H1 (cell line): ENCODE data around the gene FAF2. TPM values are rescaled to one million over a fixed set of nuclear protein-coding genes. Genes with fewer than 3 reads are reported as not detected.

ENCODE experiments used
- CTCF ChIA-PET: fragments of 300-600 bp; sonication (Branson Sonifier 250); formaldehyde crosslinking; loops from one replicate; lab custom pipeline; 2021; ENCODE audit not compliant: partially characterized antibody; lab: Charles Lee
- POLR2A ChIA-PET: fragments of 300-600 bp; sonication (Branson Sonifier 250); formaldehyde crosslinking; loops from one replicate; lab custom pipeline; 2021; ENCODE audit warnings: inconsistent platforms; ENCODE audit not compliant: partially characterized antibody; lab: Charles Lee
- DNase-seq, 2 experiments: peaks; one replicate each; pipeline versions ENCODE4 v3.0.0 to v3.0.0-alpha.2; 2010 to 2022; ENCODE audit warnings: low spot score in 2 of 2, low read depth in 1 of 2, mixed read lengths in 1 of 2
- FAIRE-seq: peaks from 2 replicates; lab custom pipeline; 2011; peaks lifted over from hg19 to GRCh38; lab: Jason Lieb, UNC
- H2AFZ ChIP-seq: 2 replicates; pipeline ENCODE4 v1.8.1; 2012; ENCODE audit warnings: low read length, inconsistent platforms
- H2AK5ac ChIP-seq: 2 replicates; pipeline ENCODE4 v1.6.1; 2013; ENCODE audit warnings: low read depth, low read length
- H2BK120ac ChIP-seq: replicated peaks from 2 replicates; pipeline ENCODE3; 2013; ENCODE audit warnings: low read depth, low read length, inconsistent platforms
- H2BK12ac ChIP-seq: 2 replicates; pipeline ENCODE4 v1.6.1; 2013; ENCODE audit warnings: low read depth, low read length
- H2BK15ac ChIP-seq: 2 replicates; pipeline ENCODE4 v1.6.1; 2013; ENCODE audit warnings: low read length
- H2BK20ac ChIP-seq: 2 replicates; pipeline ENCODE4 v1.6.1; 2013; ENCODE audit warnings: low read length
- H2BK5ac ChIP-seq: 2 replicates; pipeline ENCODE4 v1.6.1; 2013; ENCODE audit warnings: low read depth, low read length
- H3K14ac ChIP-seq: 2 replicates; pipeline ENCODE4 v1.6.1; 2013; ENCODE audit warnings: inconsistent platforms; ENCODE audit not compliant: insufficient read length
- H3K18ac ChIP-seq: 2 replicates; pipeline ENCODE4 v1.6.1; 2013; ENCODE audit warnings: low read length; ENCODE audit errors: extremely low read depth
- H3K23ac ChIP-seq: 2 replicates; pipeline ENCODE4 v1.6.1; 2013; ENCODE audit warnings: inconsistent platforms; ENCODE audit not compliant: insufficient read length
- H3K23me2 ChIP-seq: 2 replicates; pipeline ENCODE4 v1.6.1; 2013; ENCODE audit warnings: low read depth, low read length
- H3K27ac ChIP-seq: 2 replicates; pipeline ENCODE4 v1.6.1; 2011; ENCODE audit warnings: low read depth, low read length, inconsistent platforms
- H3K27me3 ChIP-seq, 4 experiments: replicated peaks in 1 of 4; 1 replicate in 1 of 4; 2 replicates in 3 of 4; pipeline versions ENCODE4 v1.6.1 to v1.8.1; 2011 to 2013; ENCODE audit warnings: low read length in 3 of 4, mild to moderate bottlenecking in 3 of 4, inconsistent platforms in 2 of 4, mixed read lengths in 2 of 4, moderate library complexity in 1 of 4; ENCODE audit not compliant: control insufficient read depth in 3 of 4, insufficient read depth in 3 of 4; ENCODE audit errors: extremely low read depth in 1 of 4
- H3K36me3 ChIP-seq, 4 experiments: 2 replicates each; pipeline versions ENCODE4 v1.6.1 to v1.8.1; 2011 to 2013; ENCODE audit warnings: mild to moderate bottlenecking in 4 of 4, low read length in 3 of 4, moderate library complexity in 2 of 4, control low read depth in 1 of 4, inconsistent platforms in 1 of 4; ENCODE audit not compliant: insufficient read depth in 4 of 4, control insufficient read depth in 2 of 4
- H3K4ac ChIP-seq: replicated peaks from 2 replicates; pipeline ENCODE3; 2013; ENCODE audit warnings: low read length, low read depth, mixed read lengths, inconsistent platforms; ENCODE audit not compliant: insufficient read length
- H3K4me1 ChIP-seq, 4 experiments: replicated peaks in 1 of 4; 1 replicate in 1 of 4; 2 replicates in 3 of 4; pipeline versions ENCODE4 v1.6.1 to v1.8.1; 2011 to 2013; ENCODE audit warnings: low read length in 3 of 4, inconsistent platforms in 2 of 4, mixed read lengths in 1 of 4; ENCODE audit not compliant: insufficient read depth in 4 of 4, control insufficient read depth in 3 of 4
- H3K4me2 ChIP-seq, 2 experiments: 2 replicates each; pipeline versions ENCODE4 v1.6.1 to v1.8.1; 2011 to 2013; ENCODE audit warnings: low read depth in 2 of 2, low read length in 2 of 2, control low read depth in 1 of 2, inconsistent platforms in 1 of 2, mild to moderate bottlenecking in 1 of 2; ENCODE audit not compliant: insufficient read depth in 1 of 2
- H3K4me3 ChIP-seq, 4 experiments: fragments of 200-600, 300-600 bp in 1 of 4; sonication (generic), shearing (Covaris generic), sonication (Bioruptor Twin) in 1 of 4; 2 replicates each; pipeline versions ENCODE4 v1.5.1 to v1.8.1; 2011 to 2016; ENCODE audit warnings: low read length in 4 of 4, low read depth in 3 of 4, control low read depth in 2 of 4, inconsistent platforms in 2 of 4, mild to moderate bottlenecking in 2 of 4, mixed read lengths in 1 of 4, moderate library complexity in 1 of 4; ENCODE audit not compliant: insufficient read depth in 2 of 4; ENCODE audit errors: extremely low read depth in 1 of 4
- H3K56ac ChIP-seq: replicated peaks from 2 replicates; pipeline ENCODE3; 2013; ENCODE audit warnings: low read depth, mild to moderate bottlenecking, mixed read lengths, low read length, inconsistent platforms; ENCODE audit not compliant: insufficient read length
- H3K79me1 ChIP-seq: 2 replicates; pipeline ENCODE4 v1.6.1; 2013; ENCODE audit warnings: low read depth, low read length, control low read depth
- H3K79me2 ChIP-seq, 2 experiments: 2 replicates each; pipeline versions ENCODE4 v1.6.1 to v1.8.1; 2012 to 2013; ENCODE audit warnings: low read length in 2 of 2, mild to moderate bottlenecking in 2 of 2, inconsistent platforms in 1 of 2; ENCODE audit not compliant: insufficient read depth in 2 of 2, control insufficient read depth in 1 of 2
- H3K9ac ChIP-seq, 4 experiments: replicated peaks in 1 of 4; 1 replicate in 1 of 4; 2 replicates in 3 of 4; pipeline versions ENCODE4 v1.6.1 to v1.8.1; 2011 to 2013; ENCODE audit warnings: low read depth in 3 of 4, low read length in 3 of 4, control low read depth in 2 of 4, mild to moderate bottlenecking in 2 of 4, moderate library complexity in 2 of 4, inconsistent platforms in 1 of 4; ENCODE audit errors: extremely low read depth in 1 of 4
- H3K9me3 ChIP-seq, 2 experiments: 2 replicates each; pipeline versions ENCODE4 v1.6.1 to v1.8.1; 2012 to 2013; ENCODE audit warnings: mild to moderate bottlenecking in 2 of 2, moderate library complexity in 2 of 2, control low read depth in 1 of 2, inconsistent platforms in 1 of 2, low read depth in 1 of 2, low read length in 1 of 2, mixed read lengths in 1 of 2; ENCODE audit not compliant: insufficient read depth in 2 of 2
- H4K20me1 ChIP-seq, 2 experiments: replicated peaks in 1 of 2; 2 replicates each; pipeline versions ENCODE3 to v1.8.1; 2011 to 2013; ENCODE audit warnings: inconsistent platforms in 2 of 2, low read length in 2 of 2, mild to moderate bottlenecking in 1 of 2; ENCODE audit not compliant: insufficient read depth in 2 of 2, control insufficient read depth in 1 of 2
- H4K5ac ChIP-seq: 2 replicates; pipeline ENCODE4 v1.6.1; 2013; ENCODE audit warnings: low read length, low read depth, mixed read lengths, inconsistent platforms; ENCODE audit not compliant: insufficient read length
- H4K8ac ChIP-seq: 2 replicates; pipeline ENCODE4 v1.8.0; 2013; ENCODE audit warnings: mild to moderate bottlenecking, moderate library complexity, low read length, inconsistent platforms; ENCODE audit not compliant: insufficient read depth; ENCODE audit errors: extremely low read depth
- H4K91ac ChIP-seq: replicated peaks from 2 replicates; pipeline ENCODE3; 2013; ENCODE audit warnings: low read length, mixed read lengths, inconsistent platforms; ENCODE audit not compliant: insufficient read length
- HDAC2 ChIP-seq, 2 experiments: fragments of 300-600 bp in 1 of 2; sonication (generic) in 1 of 2; IDR thresholded peaks; 2 replicates each; pipeline ENCODE4 v1.6.1; 2011 to 2012; ENCODE audit warnings: low read depth in 2 of 2, low read length in 2 of 2, mild to moderate bottlenecking in 2 of 2, moderate library complexity in 2 of 2, borderline replicate concordance in 1 of 2, inconsistent platforms in 1 of 2
- HDAC6 ChIP-seq: IDR thresholded peaks from one replicate; pipeline ENCODE4 v1.7.1; 2012; ENCODE audit warnings: low read depth, mild to moderate bottlenecking, inconsistent platforms, low read length, moderate library complexity
- JUN ChIP-seq: IDR thresholded peaks from 2 replicates; pipeline ENCODE4 v1.6.1; 2011; ENCODE audit warnings: low read depth, mild to moderate bottlenecking, improper control_type of control experiment, low read length
- KDM5A ChIP-seq: fragments of 200-600 bp; IDR thresholded peaks from 2 replicates; pipeline ENCODE4 v1.7.1; 2012; ENCODE audit warnings: mild to moderate bottlenecking, low read length, inconsistent platforms, mixed read lengths
- NANOG ChIP-seq: IDR thresholded peaks from 2 replicates; pipeline ENCODE4 v1.6.1; 2011; ENCODE audit warnings: low read length, low read depth, mild to moderate bottlenecking, inconsistent platforms; ENCODE audit not compliant: insufficient read depth, poor library complexity, severe bottlenecking
- NRF1 ChIP-seq: IDR thresholded peaks from 2 replicates; pipeline ENCODE4 v1.6.1; 2011; ENCODE audit warnings: mild to moderate bottlenecking, low read depth, low read length, improper control_type of control experiment
- POU5F1 ChIP-seq: IDR thresholded peaks from 2 replicates; pipeline ENCODE4 v1.6.1; 2011; ENCODE audit warnings: low read depth, mild to moderate bottlenecking, low read length, moderate library complexity
- TAF7 ChIP-seq: optimal IDR thresholded peaks from 2 replicates; pipeline ENCODE3; 2011; ENCODE audit warnings: low read depth, mild to moderate bottlenecking, inconsistent platforms, low read length, moderate library complexity, borderline replicate concordance
- TBP ChIP-seq: IDR thresholded peaks from 2 replicates; pipeline ENCODE4 v1.6.1; 2011; ENCODE audit warnings: low read depth, low read length, improper control_type of control experiment
- YY1 ChIP-seq: IDR thresholded peaks from 2 replicates; pipeline ENCODE4 v1.6.1; 2011; ENCODE audit warnings: low read depth, mild to moderate bottlenecking, low read length
- WGBS, 2 experiments: shearing (Covaris generic) in 1 of 2; methylation state at CpG; one replicate each; pipeline versions ENCODE4 v1.1.6 to v1.1.7; 2013 to 2015; ENCODE audit warnings: low lambda C conversion rate in 2 of 2, mixed read lengths in 2 of 2, inconsistent platforms in 1 of 2, low coverage in 1 of 2, missing lambda C conversion rate in 1 of 2; ENCODE audit not compliant: insufficient replicate concordance in 2 of 2, insufficient coverage in 1 of 2, insufficient read length in 1 of 2; ENCODE audit errors: extremely low coverage in 1 of 2, missing lambda C conversion rate in 1 of 2; 5-methylcytosine and 5-hydroxymethylcytosine counted together
- polyA plus RNA-seq, 7 experiments: library from polyadenylated mRNA; depleted of rRNA in 3 of 7; stranded (reverse) in 5 of 7; unstranded in 2 of 7; fragments of >200 nt in 5 of 7; fragments of 200-250 nt in 2 of 7; gene quantifications; 1 replicate in 5 of 7; 2 replicates in 1 of 7; 4 replicates in 1 of 7; pipeline versions ENCODE4 v1.2.1 to v1.2.3, GENCODE V29; 2011 to 2013; ENCODE audit warnings: missing spikeins in 2 of 7, mixed read lengths in 2 of 7
- total RNA-seq: library from RNA; stranded (reverse); fragmentation: NEBNext Ultra II Directional; extraction: Animal tissue kit (Norgen Biotek cat#: 25700); gene quantifications from 2 replicates; pipeline ENCODE4 v1.2.1, GENCODE V29; 2021
- TF ChIP-seq, protein P1 (sequence below): IDR thresholded peaks from 2 replicates; pipeline ENCODE4 v1.6.1; 2012; ENCODE audit warnings: inconsistent platforms
- TF ChIP-seq, protein P2 (sequence below): IDR thresholded peaks from 2 replicates; pipeline ENCODE4 v1.6.1; 2012; ENCODE audit warnings: inconsistent platforms

Gene FAF2
- total and polyA plus RNA-seq, 2 of the 8 experiments (the other 6 are each of a cell fraction or from before 2014, with no cell fraction given) = 20.8 to 35.8 TPM

DNA sequence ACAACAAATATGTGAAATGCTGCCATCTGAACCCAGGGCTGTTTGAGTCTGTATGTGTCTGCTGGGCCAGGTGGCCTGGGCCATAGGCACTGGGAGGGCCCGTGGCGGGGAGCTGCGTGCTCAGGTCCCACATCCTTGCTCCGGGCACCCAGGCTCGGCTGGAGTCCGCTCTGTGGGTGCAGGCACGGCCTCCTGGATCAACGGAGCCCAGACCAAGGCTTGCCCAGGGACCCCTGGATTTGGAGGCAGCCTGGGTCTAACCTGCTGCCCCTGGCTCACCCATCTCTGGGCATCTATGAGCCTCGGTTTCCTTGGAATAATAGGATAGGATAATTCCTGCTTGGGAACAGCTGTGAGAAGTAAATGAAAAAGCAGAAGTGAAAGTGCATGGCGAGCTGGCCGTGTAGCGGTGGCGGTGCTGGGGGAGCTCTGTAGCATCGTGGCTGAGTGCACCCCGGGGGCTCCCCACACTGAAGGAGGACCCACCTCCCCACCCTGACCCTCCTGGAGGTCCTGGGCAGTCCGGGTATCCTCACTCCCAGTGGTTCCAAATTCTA, 102.2 kb downstream of the FAF2 start:
- ChIA-PET CTCF (interaction anchor here (1.5 to 2.9 kb wide), 4 partner anchors 11 to 46 kb away, joined by 3 to 16 read pairs (median 12); no protein-coding TSS in a partner anchor), POLR2A (interaction anchor here (1.2 to 6.9 kb wide), 4 partner anchors 11 to 22 kb away, joined by 3 to 63 read pairs (median 4); partner anchors contain the start of gene RNF44)
- DNase-seq (no peak), FAIRE-seq (no peak)
- H3K23ac ChIP-seq = no peak overlapping the region
- H3K27ac ChIP-seq = no peak overlapping the region
- no peak overlapping the region for H2AFZ ChIP-seq
- peaks cover 0 to 11% (median 4%) of the 10 kb centered on the region in 4 experiments; a peak in 3 of 7 replicates for H3K4me1 ChIP-seq
- H4K20me1 ChIP-seq = peaks cover 0 to 1% of the 10 kb centered on the region in 2 experiments
- H3K23me2 ChIP-seq = no peaks in the 10 kb centered on the region
- no peaks in the 10 kb centered on the region for H3K79me1 ChIP-seq
- H3K79me2 ChIP-seq = no peaks in the 10 kb centered on the region
- peak overlapping the region; percentile 41; the same call in 1 of the 2 replicates for H4K8ac ChIP-seq
- H2BK5ac ChIP-seq = no peak overlapping the region
- H4K91ac ChIP-seq = no peak overlapping the region
- H3K56ac ChIP-seq = no peak overlapping the region
- no peaks in the 10 kb centered on the region for H3K9me3 ChIP-seq
- no peak overlapping the region for H2BK120ac ChIP-seq
- H3K36me3 ChIP-seq = no peaks in the 10 kb centered on the region
- H3K27me3 ChIP-seq = no peaks in the 10 kb centered on the region
- H3K9ac ChIP-seq = no peak overlapping the region
- H4K5ac ChIP-seq = no peak overlapping the region
- H3K4ac ChIP-seq = no peak overlapping the region
- H3K4me3 ChIP-seq = no peak overlapping the region
- no peak overlapping the region for H2AK5ac ChIP-seq
- H2BK15ac ChIP-seq = no peak overlapping the region
- no peak overlapping the region for H2BK20ac ChIP-seq
- 85% methylated on average over 16 of the region's 16 CpGs; no CpG with 5 or more reads in 1 of the 2 experiments for WGBS, 2 experiments
- no peak overlapping the region for H3K18ac ChIP-seq
- H3K4me2 ChIP-seq = no peak overlapping the region
- H2BK12ac ChIP-seq = no peak overlapping the region
- no peak overlapping the region for H3K14ac ChIP-seq
- TF ChIP-seq JUN (no peak), HDAC2 (IDR thresholded peaks at IDR 0.05; ENCODE audit: borderline replicate concordance in 1 of 2, low read depth in 2 of 2, low read length in 2 of 2) (no peak), POU5F1 (no peak), KDM5A (no peak), TBP (no peak), TAF7 (no peak), NRF1 (no peak), YY1 (no peak), HDAC6 (no peak), NANOG (no peak)
- TF ChIP-seq, protein P1, sequence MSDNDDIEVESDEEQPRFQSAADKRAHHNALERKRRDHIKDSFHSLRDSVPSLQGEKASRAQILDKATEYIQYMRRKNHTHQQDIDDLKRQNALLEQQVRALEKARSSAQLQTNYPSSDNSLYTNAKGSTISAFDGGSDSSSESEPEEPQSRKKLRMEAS = no peak
- TF ChIP-seq, protein P2, sequence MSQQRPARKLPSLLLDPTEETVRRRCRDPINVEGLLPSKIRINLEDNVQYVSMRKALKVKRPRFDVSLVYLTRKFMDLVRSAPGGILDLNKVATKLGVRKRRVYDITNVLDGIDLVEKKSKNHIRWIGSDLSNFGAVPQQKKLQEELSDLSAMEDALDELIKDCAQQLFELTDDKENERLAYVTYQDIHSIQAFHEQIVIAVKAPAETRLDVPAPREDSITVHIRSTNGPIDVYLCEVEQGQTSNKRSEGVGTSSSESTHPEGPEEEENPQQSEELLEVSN = no peak
